Measurements from ENCODE around the gene TTC16. TPM values are rescaled to one million over a fixed set of nuclear protein-coding genes. Genes with fewer than 3 reads are reported as not detected.

TTC16 gene
- total and polyA plus RNA-seq, 8 donors: 0.08 to 0.12 TPM; not detected in 6

DNA sequence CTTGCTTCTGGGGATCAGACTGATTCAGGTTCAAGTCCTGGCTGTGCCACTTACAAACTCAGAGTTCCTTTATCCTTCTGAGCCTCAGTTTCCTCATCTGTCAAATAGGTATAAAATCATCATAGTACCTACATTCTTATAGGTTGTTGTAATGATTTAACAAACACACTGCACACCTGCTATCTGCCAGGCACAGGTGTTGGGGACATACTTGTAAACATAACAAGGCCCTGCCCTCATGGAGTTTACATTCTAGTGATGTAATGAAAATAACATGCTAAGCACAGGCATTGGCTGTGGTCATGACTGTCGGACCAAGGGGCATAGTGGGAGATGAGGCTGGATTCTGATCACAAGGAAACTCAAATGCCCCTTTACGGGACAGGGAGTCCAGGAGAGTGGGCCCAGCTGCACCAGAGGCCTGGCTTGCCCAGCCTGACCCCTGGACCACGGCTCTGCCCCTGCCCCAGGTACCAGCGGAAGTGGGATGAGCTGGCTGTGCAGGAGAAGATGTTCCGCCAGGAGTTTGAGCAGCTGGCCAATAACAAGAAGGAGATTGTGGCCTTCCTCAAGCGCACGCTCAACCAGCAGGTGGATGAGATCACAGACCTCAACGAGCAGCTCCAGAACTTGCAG lies 6.8 kb upstream of the TTC16 start:
- Histone ChIP-seq H3K36me3 (no peaks in the 10 kb centered on the region), H3K27me3 (peaks cover 0 to 5% (median 0%) of the 10 kb centered on the region in 3 donors), H3K4me1 (peaks cover 1 to 8% (median 3%) of the 10 kb centered on the region in 4 donors), H3K9me3 (no peaks in the 10 kb centered on the region), H3K4me3 (no peak overlapping the region), H3K27ac (no peak overlapping the region)
- WGBS, 5 donors: 89 to 97% (median 93%) methylated on average over 8 of the region's 8 CpGs
- TF ChIP-seq, protein P1, sequence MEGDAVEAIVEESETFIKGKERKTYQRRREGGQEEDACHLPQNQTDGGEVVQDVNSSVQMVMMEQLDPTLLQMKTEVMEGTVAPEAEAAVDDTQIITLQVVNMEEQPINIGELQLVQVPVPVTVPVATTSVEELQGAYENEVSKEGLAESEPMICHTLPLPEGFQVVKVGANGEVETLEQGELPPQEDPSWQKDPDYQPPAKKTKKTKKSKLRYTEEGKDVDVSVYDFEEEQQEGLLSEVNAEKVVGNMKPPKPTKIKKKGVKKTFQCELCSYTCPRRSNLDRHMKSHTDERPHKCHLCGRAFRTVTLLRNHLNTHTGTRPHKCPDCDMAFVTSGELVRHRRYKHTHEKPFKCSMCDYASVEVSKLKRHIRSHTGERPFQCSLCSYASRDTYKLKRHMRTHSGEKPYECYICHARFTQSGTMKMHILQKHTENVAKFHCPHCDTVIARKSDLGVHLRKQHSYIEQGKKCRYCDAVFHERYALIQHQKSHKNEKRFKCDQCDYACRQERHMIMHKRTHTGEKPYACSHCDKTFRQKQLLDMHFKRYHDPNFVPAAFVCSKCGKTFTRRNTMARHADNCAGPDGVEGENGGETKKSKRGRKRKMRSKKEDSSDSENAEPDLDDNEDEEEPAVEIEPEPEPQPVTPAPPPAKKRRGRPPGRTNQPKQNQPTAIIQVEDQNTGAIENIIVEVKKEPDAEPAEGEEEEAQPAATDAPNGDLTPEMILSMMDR (IDR thresholded peaks at IDR 0.05): no peak
- TF ChIP-seq POLR2AphosphoS5 (IDR thresholded peaks at IDR 0.05) (no peak), EP300 (IDR thresholded peaks at IDR 0.05) (no peak), POLR2A (IDR thresholded peaks at IDR 0.05) (no peak)
- intact Hi-C loops (cut with DNase I; ENCODE audit: low total_unique reads): no loop called here
- no peak for DNase-seq

DNA sequence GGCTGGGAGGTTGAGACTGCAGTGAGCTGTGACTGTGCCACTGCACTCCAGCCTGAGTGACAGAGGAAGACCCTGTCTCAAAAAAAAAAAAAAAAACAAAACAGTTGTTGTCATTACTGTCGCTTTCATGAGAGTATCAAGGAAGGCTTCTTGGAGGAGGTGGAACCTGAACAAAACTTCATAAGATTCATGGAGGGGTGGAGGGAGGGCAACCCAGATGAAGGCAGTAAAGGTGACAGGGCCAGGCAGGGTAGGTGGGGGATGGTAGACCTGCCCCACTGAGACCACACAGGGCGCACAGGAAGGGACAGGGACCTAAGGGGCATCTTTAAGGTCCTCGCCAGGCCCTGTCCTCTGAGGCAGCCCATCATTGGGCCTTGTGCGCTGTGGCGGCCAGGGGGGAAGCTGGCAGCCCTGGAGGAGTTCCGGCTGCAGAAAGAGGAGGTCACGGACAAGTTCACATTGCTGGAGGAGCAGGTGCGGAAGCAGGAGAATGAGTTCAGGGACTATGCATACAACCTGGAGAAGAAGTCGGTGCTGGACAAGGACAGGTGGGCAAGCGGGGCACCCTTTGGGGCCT lies 5.6 kb upstream of the TTC16 start:
- H3K9me3 ChIP-seq: no peaks in the 10 kb centered on the region
- peaks cover 0 to 2% (median 0%) of the 10 kb centered on the region in 3 donors for H3K27me3 ChIP-seq
- no peak for TF ChIP-seq POLR2AphosphoS5 (IDR thresholded peaks at IDR 0.05)
- TF ChIP-seq POLR2A (IDR thresholded peaks at IDR 0.05): no peak
- TF ChIP-seq, protein P1 (IDR thresholded peaks at IDR 0.05): no peak
- TF ChIP-seq EP300 (IDR thresholded peaks at IDR 0.05): no peak
- H3K36me3 ChIP-seq: no peaks in the 10 kb centered on the region
- 90 to 95% (median 93%) methylated on average over 10 of the region's 10 CpGs for WGBS, 5 donors
- H3K4me1 ChIP-seq: peaks cover 11 to 19% (median 13%) of the 10 kb centered on the region in 4 donors
- DNase-seq: no peak
- no peak overlapping the region for H3K27ac ChIP-seq
- intact Hi-C loops (cut with DNase I; ENCODE audit: low total_unique reads): no loop called here
- no peak overlapping the region for H3K4me3 ChIP-seq

DNA sequence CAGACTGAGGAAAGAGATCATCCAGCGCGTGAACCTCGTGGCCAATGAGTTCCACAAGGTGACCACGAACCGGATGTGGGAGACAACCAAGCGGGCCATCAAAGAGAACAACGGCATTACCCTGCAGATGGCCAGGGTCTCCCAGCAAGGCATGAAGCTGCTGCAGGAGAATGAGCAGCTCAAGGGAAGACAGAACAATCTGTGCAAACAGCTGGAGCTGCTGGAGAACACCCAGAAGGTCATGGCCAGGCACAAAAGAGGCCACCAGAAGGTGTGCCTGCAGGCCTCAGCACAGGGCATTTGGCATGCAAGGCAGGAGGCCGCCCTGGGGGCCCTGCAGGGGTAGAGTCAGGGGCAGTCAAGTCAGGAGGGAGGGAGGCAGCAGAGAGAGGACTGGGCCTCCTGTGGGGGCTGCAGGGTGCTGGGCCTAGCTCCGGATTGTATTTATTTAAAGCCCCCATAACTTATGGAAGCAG lies 4.6 kb upstream of the TTC16 start:
- no peak for TF ChIP-seq POLR2AphosphoS5 (IDR thresholded peaks at IDR 0.05)
- no peak for TF ChIP-seq POLR2A (IDR thresholded peaks at IDR 0.05)
- TF ChIP-seq EP300 (IDR thresholded peaks at IDR 0.05): no peak
- TF ChIP-seq, protein P1 (IDR thresholded peaks at IDR 0.05): no peak
- 64 to 74% (median 70%) methylated on average over 8 to 9 of the region's 9 CpGs for WGBS, 5 donors

DNA sequence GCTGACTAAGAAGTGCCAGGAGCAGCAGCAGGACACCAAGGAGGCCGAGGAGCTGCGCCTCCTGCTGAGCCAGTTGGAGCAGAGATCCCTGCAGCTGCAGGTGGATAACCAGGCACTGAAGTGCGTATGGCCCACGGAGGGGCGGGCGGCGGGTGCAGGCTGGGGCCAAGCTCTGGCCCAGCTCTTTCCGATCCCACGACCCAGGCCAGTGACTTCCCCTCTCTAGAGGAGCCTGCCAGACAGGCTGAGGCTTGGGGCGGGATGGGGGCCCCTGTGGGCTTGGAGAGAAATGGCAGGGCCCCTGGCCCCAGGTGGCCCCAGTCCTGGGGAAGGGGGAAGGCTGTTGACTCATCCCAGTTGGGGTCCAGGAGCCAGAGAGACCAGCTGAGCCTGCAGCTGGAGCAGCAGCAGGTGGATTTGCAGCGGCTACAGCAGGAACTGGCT lies 4.0 kb upstream of the TTC16 start:
- WGBS, 5 donors: 82 to 89% (median 87%) methylated on average over 10 to 11 of the region's 11 CpGs
- H3K4me3 ChIP-seq: no peak overlapping the region
- H3K36me3 ChIP-seq: no peaks in the 10 kb centered on the region
- H3K9me3 ChIP-seq: no peaks in the 10 kb centered on the region
- H3K4me1 ChIP-seq: peaks cover 16 to 25% (median 22%) of the 10 kb centered on the region in 4 donors
- no peak for TF ChIP-seq EP300 (IDR thresholded peaks at IDR 0.05)
- TF ChIP-seq POLR2A (IDR thresholded peaks at IDR 0.05): no peak
- TF ChIP-seq POLR2AphosphoS5 (IDR thresholded peaks at IDR 0.05): no peak
- DNase-seq: no peak
- no peaks in the 10 kb centered on the region for H3K27me3 ChIP-seq
- intact Hi-C loops (cut with DNase I; ENCODE audit: low total_unique reads): no loop called here
- no peak overlapping the region for H3K27ac ChIP-seq

More for the DNA sequence above, 4.6 kb upstream of the TTC16 start:
- no peak overlapping the region for H3K4me3 ChIP-seq
- H3K9me3 ChIP-seq: no peaks in the 10 kb centered on the region
- H3K27me3 ChIP-seq: no peaks in the 10 kb centered on the region
- intact Hi-C loops (cut with DNase I; ENCODE audit: low total_unique reads): no loop called here
- no peaks in the 10 kb centered on the region for H3K36me3 ChIP-seq
- peaks cover 14 to 23% (median 19%) of the 10 kb centered on the region in 4 donors for H3K4me1 ChIP-seq
- DNase-seq: no peak
- H3K27ac ChIP-seq: no peak overlapping the region
